Neural cell (in vitro differentiated cells): ENCODE measurements around the gene CAMKMT. TPM values are rescaled to one million over a fixed set of nuclear protein-coding genes. Genes with fewer than 3 reads are reported as not detected.

Source experiments
- H2AFZ ChIP-seq: fragments of 200-600, 300-800 bp; sonication (generic), shearing (Covaris generic); 2 replicates; pipeline ENCODE4 v1.6.0; 2014; ENCODE audit warnings: low read depth, mild to moderate bottlenecking, antibody characterized with exemption, low read length, moderate library complexity
- H3F3A ChIP-seq: fragments of 200-600 bp; shearing (Covaris generic); 2 replicates; pipeline ENCODE4 v1.6.1; 2016; ENCODE audit warnings: mild to moderate bottlenecking, moderate library complexity, mixed read lengths, antibody characterized with exemption, low read length; ENCODE audit not compliant: insufficient read depth, poor library complexity, severe bottlenecking
- H3K27ac ChIP-seq: fragments of 200-600, 300-800 bp; sonication (generic), shearing (Covaris generic); 2 replicates; pipeline ENCODE4 v1.5.1; 2014; ENCODE audit warnings: mild to moderate bottlenecking, low read length, moderate library complexity
- H3K27me3 ChIP-seq: fragments of 300-800, 200-600 bp; sonication (generic), shearing (Covaris generic); 2 replicates; pipeline ENCODE4 v1.6.0; 2014; ENCODE audit warnings: mild to moderate bottlenecking, low read depth, low read length, moderate library complexity; ENCODE audit not compliant: insufficient read depth
- H3K36me3 ChIP-seq: fragments of 300-800, 200-600 bp; sonication (generic), shearing (Covaris generic); 2 replicates; pipeline ENCODE4 v1.5.1; 2014; ENCODE audit warnings: mild to moderate bottlenecking, antibody characterized with exemption, low read length, moderate library complexity; ENCODE audit not compliant: insufficient read depth
- H3K4me2 ChIP-seq: fragments of 300-800, 200-600 bp; sonication (generic), shearing (Covaris generic); 2 replicates; pipeline ENCODE4 v1.6.0; 2014; ENCODE audit warnings: mild to moderate bottlenecking, low read length
- H3K4me3 ChIP-seq: fragments of 300-800, 200-600 bp; sonication (generic), shearing (Covaris generic); 2 replicates; pipeline ENCODE4 v1.5.1; 2014; ENCODE audit warnings: mild to moderate bottlenecking, low read length, moderate library complexity
- H3K79me2 ChIP-seq: fragments of 200-600 bp; shearing (Covaris generic); replicated peaks from 2 replicates; pipeline ENCODE4 v1.6.0; 2014; ENCODE audit warnings: mild to moderate bottlenecking, low read length, moderate library complexity; ENCODE audit not compliant: insufficient read depth
- H3K9ac ChIP-seq: fragments of 300-800, 200-600 bp; sonication (generic), shearing (Covaris generic); 2 replicates; pipeline ENCODE4 v1.6.1; 2016; ENCODE audit warnings: mild to moderate bottlenecking, low read length, mixed read lengths
- H3K9me2 ChIP-seq: fragments of 200-600 bp; shearing (Covaris generic); 2 replicates; pipeline ENCODE4 v1.6.1; 2016; ENCODE audit warnings: mild to moderate bottlenecking, low read length, mixed read lengths; ENCODE audit not compliant: insufficient read depth
- H3K9me3 ChIP-seq: fragments of 200-600, 300-800 bp; sonication (generic), shearing (Covaris generic); 2 replicates; pipeline ENCODE4 v1.6.1; 2016; ENCODE audit warnings: mild to moderate bottlenecking, mixed run types, low read length, moderate library complexity, mixed read lengths
- H4K20me1 ChIP-seq: fragments of 200-600 bp; shearing (Covaris generic); 2 replicates; pipeline ENCODE4 v1.6.1; 2016; ENCODE audit warnings: mild to moderate bottlenecking, mixed run types; ENCODE audit not compliant: insufficient read depth
- EP300 ChIP-seq: fragments of 450-650 bp; conservative IDR thresholded peaks from 2 replicates; pipeline ENCODE4 v1.6.1; 2014; ENCODE audit warnings: antibody characterized with exemption, mild to moderate bottlenecking, moderate library complexity; ENCODE audit not compliant: poor library complexity, severe bottlenecking
- EZH2 ChIP-seq: fragments of 200-600, 300-800 bp; shearing (Covaris generic), sonication (generic); IDR thresholded peaks from 2 replicates; pipeline ENCODE4 v1.6.1; 2014; ENCODE audit warnings: antibody characterized with exemption, low read length, borderline replicate concordance, mild to moderate bottlenecking; ENCODE audit not compliant: insufficient read depth, poor library complexity, severe bottlenecking
- MXI1 ChIP-seq: fragments of 450-650 bp; conservative IDR thresholded peaks from 2 replicates; pipeline ENCODE4 v1.6.1; 2014; ENCODE audit warnings: antibody characterized with exemption, mild to moderate bottlenecking; ENCODE audit not compliant: poor library complexity, severe bottlenecking
- POLR2AphosphoS5 ChIP-seq: IDR thresholded peaks from 2 replicates; pipeline ENCODE4 v1.6.1; 2012
- RAD21 ChIP-seq: fragments of 450-650 bp; conservative IDR thresholded peaks from 2 replicates; pipeline ENCODE4 v1.6.1; 2014; ENCODE audit warnings: antibody characterized with exemption, mild to moderate bottlenecking, moderate library complexity
- SMC3 ChIP-seq: fragments of 450-650 bp; conservative IDR thresholded peaks from 2 replicates; pipeline ENCODE4 v1.6.1; 2014; ENCODE audit warnings: antibody characterized with exemption, mild to moderate bottlenecking, moderate library complexity; ENCODE audit not compliant: poor library complexity
- TAF1 ChIP-seq: IDR thresholded peaks from 2 replicates; pipeline ENCODE4 v1.6.1; 2012; ENCODE audit warnings: low read depth
- polyA plus RNA-seq: library from polyadenylated mRNA; depleted of rRNA; stranded (reverse); fragments of >200 nt; gene quantifications from 2 replicates; pipeline ENCODE4 v1.2.3, GENCODE V29; 2014
- TF ChIP-seq, protein P1 (sequence below): IDR thresholded peaks from 2 replicates; pipeline ENCODE4 v1.6.1; 2012; ENCODE audit warnings: borderline replicate concordance
- TF ChIP-seq, protein P2 (sequence below): fragments of 450-650 bp; IDR thresholded peaks from 2 replicates; pipeline ENCODE4 v1.5.1; 2014; ENCODE audit warnings: antibody characterized with exemption, mild to moderate bottlenecking, moderate library complexity; ENCODE audit not compliant: poor library complexity, severe bottlenecking

Gene CAMKMT
- polyA plus RNA-seq, 1 donor from 2014 or later, result 5.1 TPM

DNA sequence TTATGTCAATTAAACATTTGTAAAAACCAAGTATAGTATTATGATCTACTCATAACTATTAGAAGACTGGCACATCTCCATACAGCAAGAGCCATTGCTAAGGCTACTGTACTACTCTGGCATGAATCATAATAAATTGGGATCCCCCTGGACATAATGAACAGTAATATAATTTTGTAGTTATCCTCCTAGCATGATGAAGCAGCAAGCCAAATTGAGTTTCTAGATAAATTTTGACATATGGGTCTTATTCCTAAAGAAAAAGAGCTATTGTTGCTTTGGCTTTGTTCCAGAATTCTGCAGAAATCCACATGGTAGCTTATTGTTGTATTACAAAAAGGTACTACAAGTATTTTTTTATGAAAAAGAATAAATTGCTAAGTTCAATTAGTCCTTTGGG, 204.3 kb downstream of the CAMKMT start:
- no peaks in the 10 kb centered on the region for H3K9me3 ChIP-seq
- H3K27me3 ChIP-seq, result no peaks in the 10 kb centered on the region
- no peak overlapping the region for H3K9ac ChIP-seq
- H3K4me3 ChIP-seq, result no peak overlapping the region
- H2AFZ ChIP-seq, result no peak overlapping the region
- no peak for TF ChIP-seq RAD21
- TF ChIP-seq MXI1, result no peak
- TF ChIP-seq, protein P1, sequence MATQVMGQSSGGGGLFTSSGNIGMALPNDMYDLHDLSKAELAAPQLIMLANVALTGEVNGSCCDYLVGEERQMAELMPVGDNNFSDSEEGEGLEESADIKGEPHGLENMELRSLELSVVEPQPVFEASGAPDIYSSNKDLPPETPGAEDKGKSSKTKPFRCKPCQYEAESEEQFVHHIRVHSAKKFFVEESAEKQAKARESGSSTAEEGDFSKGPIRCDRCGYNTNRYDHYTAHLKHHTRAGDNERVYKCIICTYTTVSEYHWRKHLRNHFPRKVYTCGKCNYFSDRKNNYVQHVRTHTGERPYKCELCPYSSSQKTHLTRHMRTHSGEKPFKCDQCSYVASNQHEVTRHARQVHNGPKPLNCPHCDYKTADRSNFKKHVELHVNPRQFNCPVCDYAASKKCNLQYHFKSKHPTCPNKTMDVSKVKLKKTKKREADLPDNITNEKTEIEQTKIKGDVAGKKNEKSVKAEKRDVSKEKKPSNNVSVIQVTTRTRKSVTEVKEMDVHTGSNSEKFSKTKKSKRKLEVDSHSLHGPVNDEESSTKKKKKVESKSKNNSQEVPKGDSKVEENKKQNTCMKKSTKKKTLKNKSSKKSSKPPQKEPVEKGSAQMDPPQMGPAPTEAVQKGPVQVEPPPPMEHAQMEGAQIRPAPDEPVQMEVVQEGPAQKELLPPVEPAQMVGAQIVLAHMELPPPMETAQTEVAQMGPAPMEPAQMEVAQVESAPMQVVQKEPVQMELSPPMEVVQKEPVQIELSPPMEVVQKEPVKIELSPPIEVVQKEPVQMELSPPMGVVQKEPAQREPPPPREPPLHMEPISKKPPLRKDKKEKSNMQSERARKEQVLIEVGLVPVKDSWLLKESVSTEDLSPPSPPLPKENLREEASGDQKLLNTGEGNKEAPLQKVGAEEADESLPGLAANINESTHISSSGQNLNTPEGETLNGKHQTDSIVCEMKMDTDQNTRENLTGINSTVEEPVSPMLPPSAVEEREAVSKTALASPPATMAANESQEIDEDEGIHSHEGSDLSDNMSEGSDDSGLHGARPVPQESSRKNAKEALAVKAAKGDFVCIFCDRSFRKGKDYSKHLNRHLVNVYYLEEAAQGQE, result no peak
- TF ChIP-seq POLR2AphosphoS5, result no peak
- TF ChIP-seq EP300, result no peak
- TF ChIP-seq, protein P2, sequence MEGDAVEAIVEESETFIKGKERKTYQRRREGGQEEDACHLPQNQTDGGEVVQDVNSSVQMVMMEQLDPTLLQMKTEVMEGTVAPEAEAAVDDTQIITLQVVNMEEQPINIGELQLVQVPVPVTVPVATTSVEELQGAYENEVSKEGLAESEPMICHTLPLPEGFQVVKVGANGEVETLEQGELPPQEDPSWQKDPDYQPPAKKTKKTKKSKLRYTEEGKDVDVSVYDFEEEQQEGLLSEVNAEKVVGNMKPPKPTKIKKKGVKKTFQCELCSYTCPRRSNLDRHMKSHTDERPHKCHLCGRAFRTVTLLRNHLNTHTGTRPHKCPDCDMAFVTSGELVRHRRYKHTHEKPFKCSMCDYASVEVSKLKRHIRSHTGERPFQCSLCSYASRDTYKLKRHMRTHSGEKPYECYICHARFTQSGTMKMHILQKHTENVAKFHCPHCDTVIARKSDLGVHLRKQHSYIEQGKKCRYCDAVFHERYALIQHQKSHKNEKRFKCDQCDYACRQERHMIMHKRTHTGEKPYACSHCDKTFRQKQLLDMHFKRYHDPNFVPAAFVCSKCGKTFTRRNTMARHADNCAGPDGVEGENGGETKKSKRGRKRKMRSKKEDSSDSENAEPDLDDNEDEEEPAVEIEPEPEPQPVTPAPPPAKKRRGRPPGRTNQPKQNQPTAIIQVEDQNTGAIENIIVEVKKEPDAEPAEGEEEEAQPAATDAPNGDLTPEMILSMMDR, result no peak
- TF ChIP-seq TAF1, result no peak
- TF ChIP-seq SMC3, result no peak
- no peak for TF ChIP-seq EZH2
- H4K20me1 ChIP-seq, result no peaks in the 10 kb centered on the region
- no peaks in the 10 kb centered on the region for H3K9me2 ChIP-seq
- no peak overlapping the region for H3K4me2 ChIP-seq
- no peak overlapping the region for H3K27ac ChIP-seq
- H3K79me2 ChIP-seq, result no peaks in the 10 kb centered on the region
- no peaks in the 10 kb centered on the region for H3K36me3 ChIP-seq
- peaks cover 3% of the 10 kb centered on the region for H3F3A ChIP-seq

DNA sequence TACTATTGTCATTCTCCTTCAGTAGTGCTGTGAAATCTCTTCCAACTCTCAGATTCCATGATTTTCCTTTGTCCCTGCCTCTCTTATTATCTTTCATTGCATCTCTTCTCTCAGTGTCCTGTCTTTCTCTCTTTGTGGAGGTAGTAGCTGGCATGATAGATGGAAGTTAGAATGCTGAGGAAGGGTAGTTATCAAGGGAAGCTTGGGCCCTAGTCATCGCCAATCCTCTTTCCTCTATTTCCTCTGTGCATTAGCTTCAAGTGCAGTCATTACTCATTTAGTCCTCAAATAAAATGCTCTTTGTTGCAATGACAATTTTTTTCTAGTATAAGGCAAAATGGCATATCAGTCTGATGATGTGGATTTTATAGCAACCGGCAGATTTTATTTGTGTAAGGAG, 207.7 kb downstream of the CAMKMT start:
- Histone ChIP-seq H3K9me3 (no peaks in the 10 kb centered on the region), H3K79me2 (no peaks in the 10 kb centered on the region), H3K9ac (no peak overlapping the region), H3K9me2 (no peaks in the 10 kb centered on the region), H3K4me2 (no peak overlapping the region), H3K27ac (peak overlapping the region; percentile 26), H4K20me1 (no peaks in the 10 kb centered on the region), H2AFZ (no peak overlapping the region), H3K27me3 (no peaks in the 10 kb centered on the region), H3F3A (peaks cover 3% of the 10 kb centered on the region), H3K4me3 (no peak overlapping the region), H3K36me3 (no peaks in the 10 kb centered on the region)
- TF ChIP-seq SMC3 (no peak), POLR2AphosphoS5 (peak; percentile 40), EP300 (peak; percentile 41)

DNA sequence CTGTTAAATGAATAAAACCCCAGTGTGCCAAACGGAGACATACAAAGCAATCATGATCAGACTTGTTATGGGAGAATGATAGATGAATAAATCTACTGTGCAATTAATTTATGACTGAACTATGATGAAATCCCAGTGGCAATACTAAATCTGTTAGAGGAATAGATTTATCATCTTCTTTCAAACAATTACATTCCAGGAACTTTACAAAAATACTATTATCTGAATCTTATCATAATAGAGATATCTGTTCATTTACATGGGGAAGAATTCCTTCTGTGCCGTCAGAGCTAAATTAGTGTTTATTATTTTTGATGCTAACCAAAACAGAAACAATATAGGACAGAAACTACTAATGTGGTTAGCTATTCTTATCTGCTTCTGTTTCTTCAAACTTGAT, 208.5 kb downstream of the CAMKMT start:
- no peak overlapping the region for H2AFZ ChIP-seq
- H3K9me3 ChIP-seq, result no peaks in the 10 kb centered on the region
- no peak overlapping the region for H3K4me2 ChIP-seq
- H3K79me2 ChIP-seq, result no peaks in the 10 kb centered on the region
- H3K36me3 ChIP-seq, result no peaks in the 10 kb centered on the region
- H3K4me3 ChIP-seq, result no peak overlapping the region
- H4K20me1 ChIP-seq, result no peaks in the 10 kb centered on the region
- peaks cover 3% of the 10 kb centered on the region for H3F3A ChIP-seq
- no peaks in the 10 kb centered on the region for H3K27me3 ChIP-seq
- no peak overlapping the region for H3K27ac ChIP-seq
- no peak overlapping the region for H3K9ac ChIP-seq
- no peak for TF ChIP-seq RAD21
- TF ChIP-seq, protein P2, result no peak
- TF ChIP-seq TAF1, result no peak
- no peak for TF ChIP-seq EP300
- no peak for TF ChIP-seq SMC3
- no peak for TF ChIP-seq EZH2
- TF ChIP-seq, protein P1, result no peak
- no peak for TF ChIP-seq POLR2AphosphoS5
- no peak for TF ChIP-seq MXI1
- H3K9me2 ChIP-seq, result no peaks in the 10 kb centered on the region
